ENCODE data around the gene THAP5.

The THAP5 gene

DNA sequence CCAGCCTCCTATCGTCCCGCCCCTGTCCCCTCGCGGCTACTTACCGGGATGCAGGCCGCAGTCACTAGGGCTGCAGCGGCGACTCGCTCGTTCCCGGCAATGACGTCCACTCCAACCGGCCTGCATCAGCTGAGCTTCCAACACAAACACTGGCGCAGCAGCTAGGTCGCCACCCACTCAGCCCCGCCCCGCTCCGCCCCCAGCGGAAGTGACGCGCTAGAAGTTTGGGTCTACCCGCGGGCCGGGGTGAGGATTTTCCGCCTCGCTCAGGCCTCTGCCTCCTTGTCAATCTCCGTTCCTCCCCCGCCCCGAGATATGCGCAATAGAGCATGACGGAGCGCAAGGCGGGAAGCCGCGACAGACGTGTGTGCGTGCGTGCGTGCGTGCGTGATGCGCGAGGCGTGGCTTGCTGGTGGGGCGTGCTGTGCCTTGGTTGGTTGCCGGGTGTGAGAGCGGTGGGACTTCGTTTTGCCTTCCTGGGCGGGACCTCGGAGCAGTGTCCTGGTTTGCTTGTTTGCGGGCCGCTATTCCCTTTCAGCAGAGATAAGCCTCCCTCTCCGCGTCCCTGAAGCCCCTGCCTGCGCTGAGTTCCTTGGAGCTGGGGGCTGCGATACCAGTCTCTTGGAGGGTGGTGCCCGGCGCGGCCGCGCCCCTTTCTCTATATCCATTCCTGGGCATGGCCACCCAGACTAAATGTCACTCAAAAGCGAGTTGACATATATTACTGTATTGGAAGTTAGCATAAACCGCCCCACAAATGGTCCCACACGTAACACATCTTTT lies 43.3 kb downstream of the THAP5 start, which contains the start of gene PNPLA8:
PNPLA8 (minus strand) TSS at position 151 of the 783 bp plus-strand sequence. CDS start 10,644 bp downstream, outside the sequence.
- ATAC-seq (peak; percentile 97), DNase-seq (peak; percentile 100)
- Mint-ChIP-seq H3K4me1 (peaks cover 39% of the 10 kb centered on the region), H3K9me3 (no peaks in the 10 kb centered on the region), H3K4me3 (peak within 1 kb of the TSS; percentile 95 to 98), H3K27ac (peak within 1 kb of the TSS; percentile 97 to 99), H3K27me3 (no peaks in the 10 kb centered on the region)

DNA sequence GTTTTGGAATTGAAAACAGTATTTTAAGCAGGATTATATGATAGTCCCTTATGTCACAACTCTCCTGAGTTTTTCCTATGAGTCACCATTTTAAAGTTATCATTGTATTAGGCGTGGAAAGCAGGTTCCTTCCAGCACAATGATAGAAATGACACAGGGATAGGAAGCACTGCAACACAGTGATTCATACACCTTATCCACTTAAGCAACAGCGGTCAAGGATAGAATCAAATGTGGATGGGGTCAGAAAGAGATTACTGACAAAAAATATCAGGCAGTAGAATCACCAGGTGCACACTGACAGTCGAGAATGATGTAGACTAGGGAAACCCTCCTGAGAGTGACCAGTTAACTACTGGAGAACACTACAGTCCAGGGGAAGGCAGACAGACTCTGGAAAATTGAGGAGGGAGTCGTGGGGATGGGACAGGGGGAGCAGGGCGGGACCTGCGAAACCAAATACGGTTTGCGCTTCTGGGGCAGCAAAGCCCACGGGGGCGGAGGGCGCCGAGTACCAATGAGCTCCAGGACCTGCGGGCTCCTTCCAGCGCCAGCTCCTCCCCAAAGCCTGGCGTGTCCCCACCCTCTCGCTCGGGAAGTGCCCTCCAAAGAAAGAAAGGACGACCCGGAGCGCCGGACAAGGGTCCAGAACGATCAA lies 44.0 kb downstream of the THAP5 start:
- Mint-ChIP-seq H3K27ac (peak overlapping the region; percentile 97 to 99), H3K4me1 (peaks cover 44% of the 10 kb centered on the region), H3K27me3 (no peaks in the 10 kb centered on the region), H3K4me3 (peak overlapping the region; percentile 95 to 98), H3K9me3 (no peaks in the 10 kb centered on the region)
- ATAC-seq (peak; percentile 49), DNase-seq (no peak)

DNA sequence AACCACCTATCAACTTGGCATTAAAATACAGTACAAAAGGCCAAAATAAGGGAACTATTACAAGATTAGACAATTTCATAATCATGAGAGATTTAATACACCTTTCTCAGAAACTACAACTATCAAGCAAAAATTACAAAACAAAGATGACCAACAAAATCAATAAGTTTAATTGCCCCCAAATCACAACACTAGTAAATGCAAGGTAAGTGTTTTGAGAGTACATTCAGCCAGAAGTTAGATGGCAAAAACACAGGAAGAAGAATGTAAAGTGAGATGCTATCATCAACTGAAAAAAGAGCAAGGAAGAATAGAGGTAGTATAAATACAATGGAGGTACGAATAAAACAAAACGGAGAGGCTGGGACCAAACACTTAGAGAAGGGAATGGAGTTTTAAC lies 46.7 kb downstream of the THAP5 start:
- no peak for DNase-seq
- peak overlapping the region in 1 of 2 donors; percentile 48 for H3K27ac Mint-ChIP-seq
- H3K4me1 Mint-ChIP-seq = peaks cover 36% of the 10 kb centered on the region
- H3K4me3 Mint-ChIP-seq = no peak overlapping the region
- no peaks in the 10 kb centered on the region for H3K9me3 Mint-ChIP-seq
- no peak for ATAC-seq
- H3K27me3 Mint-ChIP-seq = no peaks in the 10 kb centered on the region

- no peaks in the 10 kb centered on the region for H3K9me3 Mint-ChIP-seq
- no peak overlapping the region for H3K27ac Mint-ChIP-seq
- no peak for ATAC-seq
- H3K4me3 Mint-ChIP-seq = no peak overlapping the region
- peaks cover 16% of the 10 kb centered on the region for H3K4me1 Mint-ChIP-seq
- H3K27me3 Mint-ChIP-seq = no peaks in the 10 kb centered on the region
- DNase-seq = no peak
Observed at GRCh38 chr7:108517951-108518350, 51.6 kb downstream of the THAP5 start.

- Mint-ChIP-seq H3K9me3 (no peaks in the 10 kb centered on the region), H3K4me1 (no peaks in the 10 kb centered on the region), H3K27me3 (no peaks in the 10 kb centered on the region), H3K4me3 (no peak overlapping the region), H3K27ac (no peak overlapping the region)
- ATAC-seq (no peak), DNase-seq (no peak)
Observed at GRCh38 chr7:108515630-108516029, 53.9 kb downstream of the THAP5 start.

- H3K4me1 Mint-ChIP-seq = no peaks in the 10 kb centered on the region
- H3K27ac Mint-ChIP-seq = no peak overlapping the region
- H3K4me3 Mint-ChIP-seq = no peak overlapping the region
- no peak for ATAC-seq
- no peak for DNase-seq
- H3K27me3 Mint-ChIP-seq = no peaks in the 10 kb centered on the region
- H3K9me3 Mint-ChIP-seq = no peaks in the 10 kb centered on the region
Observed at GRCh38 chr7:108515013-108515412, 54.5 kb downstream of the THAP5 start.
